ENCODE measurements around the gene ADAMTSL1. TPM values are rescaled to one million over a fixed set of nuclear protein-coding genes. Genes with fewer than 3 reads are reported as not detected.

ADAMTSL1 gene
- total RNA-seq, 1 experiment from 2014 or later: 1.2 TPM

- no peak overlapping the region for H2BK20ac ChIP-seq (ENCODE audit: low read depth, low read length, poor library complexity, severe bottlenecking)
- H4K91ac ChIP-seq (ENCODE audit: insufficient read length, low read depth, low read length): no peak overlapping the region
- H3T11ph ChIP-seq (ENCODE audit: low read length): no peak overlapping the region
- no peaks in the 10 kb centered on the region for H4K20me1 ChIP-seq (ENCODE audit: control insufficient read depth, insufficient read depth, insufficient read length)
- Mint-ChIP-seq H3K4me1 (peaks cover 8% of the 10 kb centered on the region in 2 experiments), H3K27ac (no peak overlapping the region), H3K4me3 (no peak overlapping the region), H3K36me3 (ENCODE audit: insufficient read depth in 1 of 3, low read depth in 3 of 3) (peaks cover 9 to 18% (median 10%) of the 10 kb centered on the region in 3 experiments), H3K9me3 (peaks cover 19 to 29% of the 10 kb centered on the region in 2 experiments), H3K27me3 (ENCODE audit: low read depth) (no peaks in the 10 kb centered on the region; the same call in 1 of the 2 replicates)
- no peak overlapping the region for H3K9ac ChIP-seq (ENCODE audit: extremely low read depth, insufficient read length, low read length)
- H3K4ac ChIP-seq (ENCODE audit: low read depth, low read length): no peak overlapping the region
- no peak overlapping the region for H3K4me2 ChIP-seq (ENCODE audit: insufficient read depth, insufficient read length, low read length)
- no peaks in the 10 kb centered on the region for H3K79me2 ChIP-seq (ENCODE audit: insufficient read depth, low read length)
- H2BK12ac ChIP-seq (ENCODE audit: insufficient read length, low read depth, low read length): no peak overlapping the region
- no peak overlapping the region for H4K5ac ChIP-seq (ENCODE audit: insufficient read length, low read depth, low read length)
- no peak overlapping the region for H3K56ac ChIP-seq (ENCODE audit: insufficient read length, low read depth, low read length)
- no peak overlapping the region for H4K8ac ChIP-seq (replicated peaks; ENCODE audit: insufficient read length, low read depth, low read length)
- H2BK120ac ChIP-seq (ENCODE audit: low read depth, low read length, poor library complexity, severe bottlenecking): no peak overlapping the region
- no peak overlapping the region for H2AFZ ChIP-seq (ENCODE audit: low read length)
- H2BK5ac ChIP-seq (ENCODE audit: insufficient read length, low read length): no peak overlapping the region
- no peak overlapping the region for H2BK15ac ChIP-seq (ENCODE audit: low read depth, low read length)
- H3K27me3 ChIP-seq (ENCODE audit: insufficient read depth, low read length): no peaks in the 10 kb centered on the region
- 0 out of 2 replicates have a peak, but pooled peaks cover 1% of the 10 kb centered on the region for H3K4me1 ChIP-seq (ENCODE audit: insufficient read depth, low read length)
- no peak for TF ChIP-seq CTCF (conservative IDR thresholded peaks at IDR 0.05)
- no peak overlapping the region for H3K18ac ChIP-seq (ENCODE audit: insufficient read length, low read depth, low read length)
- DNase-seq: no peak
- H3K27ac ChIP-seq (ENCODE audit: insufficient read length, low read depth, low read length): no peak overlapping the region
- peaks cover 12% of the 10 kb centered on the region for H3K9me3 ChIP-seq (ENCODE audit: control insufficient read depth, low read depth, low read length)
- no peak overlapping the region for H2AK5ac ChIP-seq (ENCODE audit: insufficient read length, low read length)
- no peak overlapping the region for H3K23ac ChIP-seq (ENCODE audit: insufficient read length, low read depth, low read length)
- no peaks in the 10 kb centered on the region for H3K23me2 ChIP-seq (ENCODE audit: insufficient read length, low read depth, low read length, poor library complexity, severe bottlenecking)
- no peak overlapping the region for H3K14ac ChIP-seq (ENCODE audit: insufficient read depth, low read length)
- H3K79me1 ChIP-seq (ENCODE audit: insufficient read depth, low read depth, low read length, poor library complexity, severe bottlenecking): no peaks in the 10 kb centered on the region
These were observed 422.1 kb downstream of the ADAMTSL1 start for GRCh38 chr9:18896004-18896403.

Data from H9 (cell line).